Ramos (cell line): ENCODE results near the gene HDAC7.

Source experiments
- in situ Hi-C: fragments of 300-500 bp; cut with MboI; formaldehyde crosslinking; loops from one replicate; pipeline ENCODE4 v1.14.3; 2022; ENCODE audit warnings: low sequenced_read_pairs; ENCODE audit not compliant: unreplicated experiment

HDAC7 gene

DNA sequence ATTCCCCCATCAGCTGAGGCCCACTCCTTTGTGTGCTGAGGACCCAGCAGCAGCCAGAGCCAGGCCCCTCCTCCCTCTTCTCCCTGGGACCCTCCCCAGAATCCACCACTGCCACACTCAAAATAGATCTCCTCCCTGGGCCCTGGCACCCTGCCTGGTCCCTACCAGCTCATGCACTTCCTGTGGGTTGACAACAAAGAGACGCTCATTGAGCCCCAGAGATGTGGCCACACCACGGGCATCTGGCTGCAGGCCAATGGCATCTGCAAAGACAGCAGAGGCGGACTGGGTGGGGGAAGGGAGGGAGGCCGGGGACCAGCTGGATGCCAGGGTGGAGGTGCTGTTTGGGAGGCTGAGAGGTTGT lies 78.4 kb downstream of the HDAC7 start:
- in situ Hi-C loops, result no loop called here

DNA sequence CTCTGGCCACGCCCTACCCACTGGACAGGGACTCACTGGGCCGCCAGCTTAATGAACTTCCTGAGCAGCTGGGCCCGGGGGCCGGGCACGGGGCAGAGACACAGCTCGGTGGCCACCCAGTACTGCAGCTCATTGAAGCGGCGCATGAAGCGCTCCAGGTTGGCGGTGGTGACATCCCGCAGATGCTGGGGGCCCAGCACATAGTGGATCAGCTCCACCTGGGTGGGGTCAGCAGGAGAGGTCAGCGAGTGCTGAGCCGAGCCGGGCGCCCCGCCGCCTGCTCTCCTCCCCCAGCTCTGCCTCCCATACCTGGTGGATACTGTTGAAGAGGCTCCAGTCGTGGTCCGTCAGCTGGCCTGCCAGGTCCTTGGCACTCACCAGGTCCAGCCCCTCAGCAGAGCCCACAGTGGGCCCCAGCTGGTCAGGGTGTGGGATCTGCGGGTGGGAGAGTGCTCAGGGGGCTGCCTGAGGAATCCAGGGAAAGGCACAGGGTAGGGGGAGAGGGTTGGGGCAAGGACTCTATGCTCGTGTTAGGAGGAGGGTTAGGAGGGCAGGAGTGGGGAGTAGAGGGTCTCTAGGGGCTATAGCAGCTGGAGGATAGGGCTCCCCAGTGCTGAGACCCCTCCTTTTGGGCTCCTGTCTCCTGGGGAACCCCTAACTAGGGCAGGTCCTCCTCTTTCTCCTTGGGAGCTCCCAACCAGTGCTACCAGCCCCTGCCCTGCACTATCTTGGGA lies 78.9 kb downstream of the HDAC7 start:
- in situ Hi-C loops, result no loop called here

DNA sequence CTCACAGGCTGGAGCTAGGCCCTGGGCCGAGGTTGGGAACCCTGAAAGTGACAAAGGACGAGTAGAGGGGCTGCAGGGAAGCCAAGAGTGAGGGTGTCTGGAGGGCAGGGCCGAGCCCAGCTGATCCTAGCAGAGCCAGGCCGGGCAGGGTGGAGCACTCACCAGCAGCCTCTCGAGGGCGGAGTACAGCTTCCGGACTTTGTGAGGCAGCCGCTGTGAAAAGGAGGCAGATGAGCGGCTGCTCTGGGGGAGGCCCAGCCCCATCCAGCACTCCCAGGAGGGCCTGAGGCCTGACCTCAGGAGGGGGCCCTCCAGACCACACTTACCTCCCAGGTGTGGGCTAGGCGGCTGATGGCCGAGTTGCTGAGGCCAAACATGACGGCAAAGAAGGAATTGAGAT lies 79.7 kb downstream of the HDAC7 start:
- in situ Hi-C loops, result no loop called here

DNA sequence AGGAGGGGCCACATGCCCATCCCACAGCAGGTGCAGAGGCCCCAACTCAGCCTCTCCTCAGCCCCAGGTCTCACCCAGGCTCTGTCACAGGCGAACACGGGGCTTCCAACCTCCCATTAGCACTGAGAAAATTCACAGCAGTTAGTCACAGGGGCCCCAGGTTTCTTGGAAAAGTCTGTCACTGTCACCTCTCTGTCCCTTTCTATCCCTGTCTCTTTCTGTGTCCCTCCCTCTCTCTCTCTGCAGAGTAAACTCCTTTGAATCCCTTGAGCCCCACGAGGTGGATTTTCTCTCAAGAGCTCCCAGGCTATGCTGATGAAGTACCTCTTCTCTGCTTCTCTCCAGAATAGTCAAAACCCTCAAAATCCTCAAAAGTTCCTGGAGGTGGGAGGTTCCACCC lies 80.4 kb downstream of the HDAC7 start:
- in situ Hi-C loops, result no loop called here

DNA sequence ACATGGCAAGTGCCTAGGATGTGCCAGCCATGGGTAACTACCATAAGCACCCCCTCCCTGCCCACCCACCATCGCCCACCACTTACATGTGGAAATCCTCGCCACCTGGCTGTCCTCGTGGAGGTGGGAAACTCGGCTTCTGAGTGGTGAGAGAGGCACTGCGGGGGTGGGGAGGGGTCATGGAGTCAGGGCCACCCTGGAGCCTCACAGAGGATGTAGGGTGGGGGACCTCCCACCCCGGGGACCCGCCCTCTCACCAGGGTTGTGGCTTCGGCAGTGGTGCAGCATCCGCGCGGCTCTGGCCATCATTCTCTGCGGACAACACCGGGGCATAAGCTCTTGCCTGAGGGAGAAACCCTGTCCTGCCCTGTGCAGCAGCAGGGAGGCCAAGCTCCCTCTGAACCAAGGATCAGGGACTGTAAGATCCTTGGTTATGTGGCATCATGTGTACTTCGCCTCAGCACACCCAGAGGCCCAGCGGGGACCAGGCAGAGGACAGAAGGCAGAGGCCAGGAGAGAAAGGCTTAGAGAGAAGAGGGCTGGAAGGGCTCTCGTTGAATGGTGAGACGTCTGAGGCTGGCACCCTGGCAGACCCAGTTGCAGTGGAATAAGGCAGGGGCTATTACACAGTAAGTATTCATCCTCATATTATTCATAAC lies 81.6 kb downstream of the HDAC7 start:
- in situ Hi-C loops, result no loop called here

DNA sequence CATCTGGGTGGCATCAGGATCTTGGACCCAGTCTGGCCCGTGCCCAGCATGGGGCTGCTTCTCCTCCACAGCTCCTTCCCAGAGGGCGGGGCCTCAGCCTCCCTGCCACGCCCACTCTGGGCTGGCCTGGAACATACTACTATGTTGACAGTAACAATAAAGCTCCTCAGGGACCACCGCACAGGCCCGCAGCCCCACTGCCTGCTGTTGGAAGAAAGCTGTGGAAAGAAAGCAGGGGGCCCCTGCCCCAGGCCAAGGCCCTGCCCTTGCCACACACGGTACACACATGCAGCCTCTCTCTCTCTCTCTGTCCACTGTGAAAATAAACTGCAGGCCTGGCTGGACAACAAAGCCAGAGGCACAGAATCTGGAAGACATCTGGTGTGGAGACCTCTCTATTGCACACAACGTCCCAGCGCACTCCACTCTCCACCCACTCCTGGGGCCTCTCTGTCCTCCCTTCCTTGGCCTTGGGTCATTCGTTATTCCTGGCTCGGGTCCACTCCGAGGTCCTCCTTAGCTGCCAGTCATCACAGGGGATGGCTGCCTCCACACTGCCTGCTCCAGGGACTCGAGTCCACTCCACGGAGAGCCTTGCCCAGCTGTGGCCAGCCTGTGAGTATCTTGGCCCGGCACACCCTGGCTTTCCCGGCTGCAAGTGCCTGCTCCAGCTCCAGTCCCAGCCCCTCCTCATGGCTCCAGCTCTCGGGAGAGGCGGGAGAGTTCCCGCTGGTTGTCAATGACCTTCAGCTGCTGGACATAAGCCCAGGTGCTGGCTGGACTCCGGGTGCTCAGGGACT lies 82.6 kb downstream of the HDAC7 start:
- in situ Hi-C loops, result no loop called here

DNA sequence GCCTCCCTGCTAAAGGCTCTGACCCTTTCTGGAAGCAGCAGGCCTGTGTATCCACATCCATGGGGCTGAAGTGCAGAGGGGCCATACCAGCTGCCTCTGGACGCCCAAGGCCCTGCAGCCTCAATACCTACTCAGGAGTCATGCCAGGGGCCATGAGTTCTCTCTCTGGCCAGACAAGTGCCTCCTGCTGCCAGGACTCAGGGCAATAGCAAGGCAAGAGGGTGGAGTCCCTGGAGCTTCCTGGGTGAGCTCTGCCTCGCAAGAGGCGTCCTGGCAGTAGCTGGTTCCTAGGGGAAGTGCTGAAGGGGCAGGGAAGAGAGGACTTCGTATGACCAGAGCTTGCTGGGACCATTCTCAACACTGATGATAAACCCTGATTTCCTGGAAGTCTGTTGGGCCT lies 83.5 kb downstream of the HDAC7 start:
- in situ Hi-C loops, result no loop called here

DNA sequence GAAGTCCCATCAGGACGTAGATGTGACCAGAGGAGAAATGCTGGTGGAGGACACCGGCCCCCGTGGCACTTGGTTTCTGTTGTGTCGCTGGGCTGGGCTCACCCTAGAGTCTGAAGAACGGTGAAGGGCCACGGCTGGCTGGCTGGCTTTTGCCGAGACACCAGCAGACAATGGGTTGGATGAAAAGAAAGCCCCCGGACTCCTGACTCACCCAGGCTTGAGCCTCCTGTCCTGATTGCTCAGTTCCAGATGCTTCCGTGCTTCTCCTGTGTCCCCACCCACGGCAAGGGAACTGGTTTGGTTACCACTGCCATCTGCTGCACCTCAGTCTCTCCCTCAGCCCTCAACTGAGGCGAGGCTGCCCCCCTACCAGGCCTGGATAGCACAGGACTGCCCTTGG lies 84.1 kb downstream of the HDAC7 start:
- in situ Hi-C loops, result no loop called here

DNA sequence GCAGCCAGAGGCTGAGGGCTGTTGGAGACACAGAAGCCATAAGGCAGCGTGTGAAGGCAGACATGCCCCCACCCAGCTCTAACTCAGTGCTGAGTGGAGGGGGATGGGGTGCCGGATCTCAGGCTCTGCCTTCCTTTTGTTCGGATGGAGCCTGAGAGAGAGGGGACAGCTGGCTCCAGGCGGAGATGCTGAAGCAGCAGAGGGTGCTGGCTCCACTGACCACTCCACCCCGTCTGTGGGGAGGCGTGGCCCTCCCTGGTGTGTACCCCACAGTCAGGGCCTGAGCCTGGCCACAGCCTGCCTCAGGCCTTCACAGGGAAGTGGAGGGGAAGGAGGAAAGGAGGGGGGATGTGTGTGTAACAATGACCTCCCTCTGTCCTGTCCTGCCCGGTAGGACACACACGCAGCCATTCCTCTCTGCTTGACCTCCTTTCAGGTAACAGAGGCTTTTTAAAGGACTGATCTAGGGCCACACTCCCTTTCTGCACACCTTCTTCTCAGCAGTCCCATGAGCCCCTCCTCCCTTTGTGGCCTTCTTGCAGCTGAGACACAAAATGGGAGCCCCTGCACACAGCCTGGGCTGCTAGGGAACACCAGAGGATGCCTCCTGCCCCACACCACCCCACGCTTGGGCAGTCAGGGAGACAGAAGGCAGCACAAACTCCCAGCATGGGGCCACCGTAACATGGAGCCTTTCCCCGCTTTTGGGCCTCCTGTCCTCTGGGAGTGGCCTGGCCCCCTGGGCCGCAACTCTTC lies 84.8 kb downstream of the HDAC7 start:
- in situ Hi-C loops, result no loop called here

DNA sequence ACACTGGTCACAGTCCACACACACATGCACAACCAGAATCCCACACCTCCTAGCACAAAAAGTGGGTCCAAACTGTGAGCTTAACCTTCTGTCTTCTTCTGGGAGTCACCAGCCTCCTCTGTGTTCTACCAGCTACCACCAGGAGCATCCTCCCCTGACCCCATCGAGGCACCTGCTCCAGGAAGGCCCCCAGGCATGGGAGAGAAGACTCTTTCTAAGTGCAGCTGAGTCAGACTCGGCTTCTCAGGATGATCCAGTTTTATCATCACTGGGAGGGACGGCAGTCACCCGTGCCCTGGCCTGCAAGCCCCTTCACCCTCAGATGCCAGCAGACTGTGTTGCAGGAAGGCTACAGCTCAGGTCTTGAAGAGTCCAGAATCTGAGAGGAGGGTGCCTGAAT lies 86.6 kb downstream of the HDAC7 start:
- in situ Hi-C loops, result no loop called here
